ENCODE results near the gene MRPL24. TPM values are rescaled to one million over a fixed set of nuclear protein-coding genes. Genes with fewer than 3 reads are reported as not detected.

MRPL24 gene
- total and polyA plus RNA-seq, 9 of the 15 experiments (the other 6 are each of a cell fraction or from before 2014, with no cell fraction given) = 74.3 to 267 (median 113) TPM

GRCh38 chr1:156751451-156751756 lies 10.5 kb upstream of the MRPL24 start, which contains the start of gene HDGF (continued):
- TF ChIP-seq ZNF431 (CRISPR knock-in tag; IDR thresholded peaks at IDR 0.05) = no peak
- no peak for TF ChIP-seq GABPB2 (CRISPR knock-in tag; conservative IDR thresholded peaks at IDR 0.05)
- TF ChIP-seq ZNF3 (CRISPR knock-in tag; IDR thresholded peaks at IDR 0.05) = no peak
- no peak for TF ChIP-seq IRF2 (CRISPR knock-in tag; IDR thresholded peaks at IDR 0.05)
- TF ChIP-seq SRSF3 (IDR thresholded peaks at IDR 0.05; ENCODE audit: insufficient read depth, low read length) = no peak
- TF ChIP-seq NONO (IDR thresholded peaks at IDR 0.05; ENCODE audit: low read depth in 2 of 2, low read length in 1 of 2) = 0 out of 4 replicates have a peak, but pooled peaks of 1 of the 2 experiments have one; percentile 35
- 0 out of 2 replicates have a peak, but pooled peaks have one; percentile 9 for TF ChIP-seq SMAD4 (CRISPR knock-in tag; conservative IDR thresholded peaks at IDR 0.05)
- TF ChIP-seq ZNF592 (IDR thresholded peaks at IDR 0.05) = 0 out of 2 replicates have a peak, but pooled peaks have one; percentile 29
- no peak for TF ChIP-seq DIDO1 (tag; IDR thresholded peaks at IDR 0.05; ENCODE audit: low read depth)
- no peak for TF ChIP-seq CREB3L1 (IDR thresholded peaks at IDR 0.05; ENCODE audit: borderline replicate concordance, low read depth)
- TF ChIP-seq ZNF277 (CRISPR knock-in tag; IDR thresholded peaks at IDR 0.05; ENCODE audit: borderline replicate concordance) = no peak
- TF ChIP-seq HNRNPLL (IDR thresholded peaks at IDR 0.05; ENCODE audit: low read depth, low read length, poor library complexity, severe bottlenecking) = peak; percentile 20
- no peak for TF ChIP-seq U2AF2 (optimal IDR thresholded peaks at IDR 0.05; ENCODE audit: low read depth, low read length)
- TF ChIP-seq ZFP30 (CRISPR knock-in tag; IDR thresholded peaks at IDR 0.05; ENCODE audit: borderline replicate concordance) = no peak
- TF ChIP-seq UBTF (IDR thresholded peaks at IDR 0.05; ENCODE audit: borderline replicate concordance in 1 of 2, low read depth in 2 of 2, low read length in 2 of 2) = peak in 1 of 2 experiments; percentile 35; a peak in 1 of 4 replicates
- peak; percentile 43; the same call in 1 of the 2 replicates for TF ChIP-seq ZNF766 (CRISPR knock-in tag; conservative IDR thresholded peaks at IDR 0.05)
- TF ChIP-seq ZNF23 (CRISPR knock-in tag; IDR thresholded peaks at IDR 0.05) = no peak
- no peak for TF ChIP-seq NFATC3 (IDR thresholded peaks at IDR 0.05)
